ENCODE results near the gene FARS2.

The FARS2 gene

GRCh38 chr6:5249451-5250122 lies 11.7 kb upstream of the FARS2 start:
- no peak for DNase-seq

- DNase-seq = no peak
Observed at GRCh38 chr6:5250451-5250850, 10.9 kb upstream of the FARS2 start.

GRCh38 chr6:5250911-5251310 lies 10.4 kb upstream of the FARS2 start:
- no peak for DNase-seq

GRCh38 chr6:5256952-5257351 lies 4.4 kb upstream of the FARS2 start:
- DNase-seq = no peak

DNA sequence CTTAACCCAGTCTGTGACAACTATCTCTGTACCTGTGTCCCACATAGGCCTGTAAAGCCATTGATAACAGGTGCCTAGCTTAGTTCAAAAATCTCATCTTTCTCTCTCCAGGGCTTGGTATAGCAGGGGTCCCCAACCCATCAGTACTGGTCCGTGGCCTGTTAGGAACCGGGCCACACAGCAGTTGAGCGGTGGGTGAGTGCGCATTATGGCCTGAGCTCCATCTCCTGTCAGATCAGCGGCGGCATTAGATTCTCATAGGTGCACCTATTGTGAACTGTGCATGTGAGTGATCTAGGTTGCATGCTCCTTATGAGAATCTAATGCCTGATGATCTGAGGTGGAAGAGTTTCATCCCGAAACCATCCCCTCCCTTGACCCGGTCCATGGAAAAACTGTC lies 3.9 kb upstream of the FARS2 start:
- no peak for DNase-seq

GRCh38 chr6:5259428-5259827 lies 1.9 kb upstream of the FARS2 start:
- DNase-seq = no peak

DNA sequence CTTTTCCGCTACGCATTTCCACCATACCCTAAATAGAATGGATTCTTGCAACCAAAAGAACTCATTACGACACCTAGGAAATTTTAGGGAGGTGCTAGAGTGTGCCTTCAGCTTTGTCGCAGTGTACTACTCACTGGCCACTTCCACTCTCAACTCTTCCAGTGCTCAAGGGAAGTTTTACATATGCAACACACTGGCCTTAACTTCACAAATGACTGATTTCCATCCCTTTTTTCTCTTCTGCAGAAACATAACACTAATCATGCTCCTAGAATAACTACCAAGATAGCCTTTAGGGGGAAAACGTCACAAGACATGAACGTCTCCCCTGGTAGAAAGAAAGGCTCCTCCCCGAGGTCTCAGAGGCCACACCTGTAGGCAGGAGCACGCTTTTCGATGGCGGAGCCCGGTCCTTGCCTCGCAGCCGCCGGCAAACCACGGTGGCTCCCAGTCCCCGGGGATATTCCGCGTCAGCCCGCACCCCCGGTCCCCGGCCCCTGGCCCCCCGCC lies 1.1 kb upstream of the FARS2 start:
- no peak for DNase-seq

- DNase-seq = no peak
Observed at GRCh38 chr6:5261545-5262109, 314 bp downstream of the FARS2 start.

DNA sequence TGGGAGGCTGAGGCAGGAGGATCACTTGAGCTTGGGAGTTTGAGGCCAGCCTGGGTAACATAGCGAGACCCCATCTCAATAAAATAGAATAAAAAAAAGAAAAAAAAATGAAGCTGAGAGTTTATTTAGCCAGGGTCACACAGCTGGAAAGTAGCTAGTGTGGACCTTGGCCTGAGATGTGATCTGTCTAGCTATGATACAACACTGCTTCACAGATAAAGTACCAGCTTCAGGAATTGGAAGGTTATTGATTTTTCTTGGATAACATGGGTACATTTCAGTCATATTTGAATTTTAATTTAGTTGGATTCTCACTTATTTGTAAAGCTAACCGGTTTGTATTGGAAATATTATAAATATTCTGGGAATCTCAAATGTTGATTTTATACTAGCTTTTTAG lies 5.1 kb downstream of the FARS2 start:
- no peak for DNase-seq

GRCh38 chr6:5270093-5270680 lies 8.9 kb downstream of the FARS2 start:
- DNase-seq = no peak

DNA sequence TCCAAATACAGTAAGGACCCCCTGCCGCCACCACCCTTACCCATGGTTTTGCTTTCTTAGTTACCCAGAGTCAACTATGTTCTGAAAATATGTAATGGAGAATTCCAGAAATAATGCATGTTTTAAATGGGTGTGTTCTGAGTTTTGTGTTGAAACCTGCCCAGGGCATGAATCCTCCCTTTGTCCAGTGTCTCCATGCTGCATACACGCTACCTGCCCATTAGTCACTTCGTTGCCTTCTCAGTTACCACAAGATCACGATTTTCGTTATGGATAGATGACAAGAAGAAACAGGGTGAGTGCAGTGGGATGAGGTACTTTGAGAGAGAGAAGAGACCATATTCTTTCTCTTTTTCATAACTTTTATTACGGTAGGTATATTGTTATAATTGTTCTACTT lies 10.6 kb downstream of the FARS2 start:
- DNase-seq = no peak

GRCh38 chr6:5274231-5274630 lies 12.9 kb downstream of the FARS2 start:
- DNase-seq = no peak

- no peak for DNase-seq
Observed at GRCh38 chr6:5275497-5275896, 14.2 kb downstream of the FARS2 start.

- no peak for DNase-seq
Observed at GRCh38 chr6:5276581-5276980, 15.3 kb downstream of the FARS2 start.

GRCh38 chr6:5277589-5277988 lies 16.3 kb downstream of the FARS2 start:
- no peak for DNase-seq

DNA sequence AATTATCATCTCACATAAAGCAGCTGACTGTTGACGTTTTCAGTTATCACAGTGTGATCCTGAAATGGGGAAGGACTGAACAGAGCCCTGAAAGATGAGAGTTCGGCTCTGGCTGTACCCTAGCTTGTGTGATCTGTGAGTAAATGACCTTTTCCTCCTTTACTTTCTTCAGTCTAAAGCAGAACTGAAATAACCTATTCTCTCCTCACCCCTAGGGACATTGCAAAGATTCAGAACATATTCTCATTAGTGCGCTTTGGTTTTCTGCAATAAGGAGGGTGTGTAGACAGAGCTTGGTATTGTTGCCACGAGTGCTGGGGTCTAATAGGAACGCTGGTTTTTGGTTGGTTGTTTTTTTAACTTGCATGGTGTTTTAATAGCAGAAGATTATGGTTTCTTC lies 16.7 kb downstream of the FARS2 start:
- DNase-seq = no peak

GRCh38 chr6:5278565-5279120 lies 17.3 kb downstream of the FARS2 start:
- DNase-seq = no peak

- no peak for DNase-seq
Observed at GRCh38 chr6:5279891-5280338, 18.6 kb downstream of the FARS2 start.

DNA sequence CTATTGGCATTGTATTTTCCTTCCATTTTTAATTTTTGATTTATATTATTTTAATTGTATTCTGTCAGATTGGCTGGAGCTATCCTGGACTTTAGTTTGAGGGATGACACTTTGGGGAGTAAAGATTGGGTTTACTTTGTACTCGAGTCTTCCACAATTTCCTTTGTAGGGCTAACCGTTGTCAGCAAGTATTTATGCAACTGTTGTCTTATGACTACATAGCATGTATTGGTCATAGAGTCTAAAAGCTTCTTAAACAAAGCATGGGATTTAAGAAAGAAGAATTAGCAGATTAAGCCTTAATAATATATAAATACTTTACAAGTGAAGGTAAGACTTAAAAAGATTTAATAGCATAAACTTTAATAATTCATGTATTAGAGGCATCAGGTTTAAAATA lies 19.6 kb downstream of the FARS2 start:
- DNase-seq = no peak

DNA sequence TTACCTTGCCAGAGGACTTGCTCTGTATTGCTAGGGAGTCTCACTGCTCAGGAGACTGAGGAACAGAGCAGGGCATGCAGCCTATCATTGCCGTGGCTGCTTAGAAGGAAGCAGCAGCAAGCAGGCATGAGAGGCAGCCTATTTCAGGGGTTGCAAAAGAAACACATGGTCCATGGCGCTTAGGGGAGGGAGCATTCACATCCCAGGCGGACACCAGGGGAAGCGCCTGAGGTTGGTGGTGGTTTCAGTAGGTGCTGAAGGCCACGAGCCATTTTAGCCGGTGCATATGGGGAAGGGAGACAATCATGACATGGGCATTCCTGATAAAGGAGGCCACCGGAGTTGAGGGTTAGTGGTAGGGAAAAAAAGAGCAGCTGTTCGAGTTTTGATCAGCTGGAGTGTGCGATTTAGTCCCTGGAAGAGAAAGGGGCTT lies 20.9 kb downstream of the FARS2 start:
- DNase-seq = no peak

DNA sequence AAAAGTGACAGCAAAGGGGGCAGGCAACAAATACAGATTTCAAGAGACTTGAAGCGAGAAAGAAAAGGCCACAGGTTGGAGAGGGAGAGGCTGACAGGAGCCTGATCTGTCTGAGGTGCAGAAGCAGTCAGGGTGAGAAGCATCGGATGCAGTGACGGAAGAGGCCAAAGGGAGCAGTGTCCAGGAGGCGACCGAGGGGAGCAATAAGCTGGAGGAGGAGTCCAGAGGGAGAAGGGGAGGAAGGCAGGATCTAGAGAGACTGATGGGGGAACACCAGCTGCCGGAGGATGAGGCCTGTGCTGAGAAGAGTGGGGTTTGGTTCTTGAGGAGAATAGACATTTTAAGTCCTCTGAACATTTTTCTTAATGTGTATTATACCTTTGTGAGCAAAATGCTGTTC lies 23.8 kb downstream of the FARS2 start:
- DNase-seq = no peak

DNA sequence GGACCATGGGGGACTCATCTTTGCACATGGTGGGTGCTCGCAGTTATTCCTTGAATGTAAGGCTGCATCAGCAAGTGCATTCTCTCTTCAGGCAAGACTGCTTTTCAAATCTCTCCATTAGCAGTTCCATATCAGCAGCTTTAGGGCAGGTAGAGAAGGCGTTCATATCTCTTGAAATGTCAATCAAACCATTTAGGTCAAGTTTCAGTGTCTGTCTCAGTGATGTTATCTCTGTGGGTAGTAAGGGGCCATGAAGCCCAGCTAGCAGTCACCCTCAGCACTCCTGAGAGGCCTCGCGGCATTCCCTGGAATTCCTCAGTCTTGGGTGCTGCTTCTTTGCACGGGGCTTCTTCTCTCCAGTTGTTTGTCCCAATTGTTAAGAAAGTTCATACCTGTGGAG lies 24.2 kb downstream of the FARS2 start:
- no peak for DNase-seq

GRCh38 chr6:5286780-5287179 lies 25.5 kb downstream of the FARS2 start:
- DNase-seq = no peak

All from DMS79 (cell line).